Activated B cell treated with CpG ODN at 0.5 μM for 24 hours (primary cell): Measurements from ENCODE around the gene AMBRA1. TPM values are rescaled to one million over a fixed set of nuclear protein-coding genes. Genes with fewer than 3 reads are reported as not detected.

Experiments
- ATAC-seq: fragments of 200-7000 bp; cut with Tn5 transposase; one replicate; pipeline ENCODE4 v1.10.0; 2021; ENCODE audit warnings: low read depth, mild to moderate bottlenecking, moderate library complexity
- CTCF ChIA-PET: fragments of 350-600 bp; sonication (Branson Sonifier 250); formaldehyde crosslinking; loops from one replicate; lab custom pipeline; 2021; ENCODE audit warnings: antibody characterized with exemption; lab: Charles Lee
- POLR2A ChIA-PET: fragments of 350-600 bp; sonication (Branson Sonifier 250); formaldehyde crosslinking; loops from one replicate; lab custom pipeline; 2021; ENCODE audit warnings: antibody characterized with exemption; lab: Charles Lee
- DNase-seq: peaks from one replicate; pipeline ENCODE4 v3.0.0; 2022
- H3K27ac Mint-ChIP-seq: one replicate; pipeline ENCODE4 v1.8.0; 2020; ENCODE audit warnings: mixed read lengths
- H3K27me3 Mint-ChIP-seq: one replicate; pipeline ENCODE4 v1.8.0; 2021; ENCODE audit warnings: mixed read lengths
- H3K36me3 Mint-ChIP-seq: one replicate; pipeline ENCODE4 v1.8.0; 2021; ENCODE audit warnings: low read depth, mixed read lengths
- H3K4me1 Mint-ChIP-seq: one replicate; pipeline ENCODE4 v1.8.0; 2021; ENCODE audit warnings: mixed read lengths
- H3K4me3 Mint-ChIP-seq: one replicate; pipeline ENCODE4 v1.8.0; 2020; ENCODE audit warnings: mild to moderate bottlenecking, mixed read lengths
- H3K9me3 Mint-ChIP-seq: one replicate; pipeline ENCODE4 v1.8.0; 2020; ENCODE audit warnings: mixed read lengths
- CTCF ChIP-seq: fragments of 200-600 bp; IDR thresholded peaks from one replicate; pipeline ENCODE4 v1.8.0; 2022; ENCODE audit warnings: antibody characterized with exemption, mild to moderate bottlenecking
- intact Hi-C: fragments of 100-400 bp; cut with micrococcal nuclease; formaldehyde crosslinking; loops from one replicate; pipeline ENCODE4 v1.15.1; 2024
- total RNA-seq: library from RNA; stranded (reverse); gene quantifications from 2 replicates; pipeline ENCODE4 v1.2.3, GENCODE V29; 2022

AMBRA1 gene
- total RNA-seq, 1 donor from 2014 or later: 39.1 TPM

DNA sequence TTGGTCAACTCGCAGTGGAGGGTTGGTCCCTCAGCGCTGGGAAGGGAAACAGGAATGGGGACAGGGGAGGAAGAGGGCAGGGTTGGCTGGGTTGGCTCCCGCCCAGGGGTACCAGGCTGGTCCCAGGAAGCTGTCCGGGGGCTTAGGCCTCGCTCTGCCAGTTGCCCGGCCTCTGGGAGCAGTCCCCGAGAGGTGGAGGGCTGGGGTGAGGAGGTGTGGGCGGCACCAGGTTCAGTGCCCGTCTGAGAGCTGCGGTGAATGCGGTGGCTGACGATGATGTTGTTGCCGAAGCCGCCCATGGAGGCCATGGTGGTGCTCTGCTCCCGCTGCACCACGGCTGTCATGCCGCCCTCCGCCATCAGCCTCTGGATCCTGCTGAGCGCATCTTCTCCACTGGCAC, 196.3 kb downstream of the AMBRA1 start:
- ChIA-PET POLR2A (no interaction called here), CTCF (no interaction called here)
- intact Hi-C loops: no loop called here
- TF ChIP-seq CTCF: no peak
- no peak for ATAC-seq
- Mint-ChIP-seq H3K9me3 (no peaks in the 10 kb centered on the region), H3K4me1 (peaks cover 10% of the 10 kb centered on the region), H3K27ac (no peak overlapping the region), H3K27me3 (peaks cover 7% of the 10 kb centered on the region), H3K36me3 (peaks cover 41% of the 10 kb centered on the region), H3K4me3 (no peak overlapping the region)
- DNase-seq: no peak

GRCh38 chr11:46393759-46394158, 200.1 kb downstream of the AMBRA1 start:
- Mint-ChIP-seq H3K27ac (no peak overlapping the region), H3K9me3 (no peaks in the 10 kb centered on the region), H3K27me3 (peaks cover 15% of the 10 kb centered on the region), H3K4me1 (peaks cover 24% of the 10 kb centered on the region), H3K36me3 (peaks cover 19% of the 10 kb centered on the region), H3K4me3 (no peak overlapping the region)
- ATAC-seq (no peak), DNase-seq (no peak)
- ChIA-PET CTCF (interaction anchor here (1.5 kb wide), 1 partner anchor 96 kb away, joined by 4 read pairs; no protein-coding TSS in a partner anchor), POLR2A (no interaction called here)
- no peak for TF ChIP-seq CTCF
- intact Hi-C loops: loop anchor here (2.0 kb wide), 2 partner anchors 47 to 509 kb away; partner anchors contain the start of genes DGKZ and MAPK8IP1

- ATAC-seq (no peak), DNase-seq (no peak)
- peak overlapping the region; percentile 70 for H3K4me3 Mint-ChIP-seq
- ChIA-PET POLR2A (no interaction called here), CTCF (interaction anchor here (1.5 to 1.8 kb wide), 2 partner anchors 25 to 97 kb away, joined by 4 read pairs; no protein-coding TSS in a partner anchor)
- H3K27me3 Mint-ChIP-seq: peaks cover 21% of the 10 kb centered on the region
- TF ChIP-seq CTCF: no peak
- intact Hi-C loops: loop anchor here (2.0 kb wide), 2 partner anchors 46 to 508 kb away; partner anchors contain the start of genes DGKZ and MAPK8IP1
- no peak overlapping the region for H3K27ac Mint-ChIP-seq
- no peaks in the 10 kb centered on the region for H3K9me3 Mint-ChIP-seq
- H3K4me1 Mint-ChIP-seq: peaks cover 24% of the 10 kb centered on the region
- H3K36me3 Mint-ChIP-seq: peaks cover 17% of the 10 kb centered on the region
These were observed 200.6 kb downstream of the AMBRA1 start for GRCh38 chr11:46393231-46393616.

GRCh38 chr11:46392421-46393230, 201.2 kb downstream of the AMBRA1 start:
- peak; percentile 74 for DNase-seq
- no peak for TF ChIP-seq CTCF
- Mint-ChIP-seq H3K9me3 (no peaks in the 10 kb centered on the region), H3K4me3 (peak overlapping the region; percentile 70), H3K27ac (peak overlapping the region; percentile 35), H3K36me3 (peaks cover 12% of the 10 kb centered on the region), H3K27me3 (peaks cover 25% of the 10 kb centered on the region), H3K4me1 (peaks cover 24% of the 10 kb centered on the region)
- POLR2A ChIA-PET: no interaction called here
- peak; percentile 90 for ATAC-seq
- CTCF ChIA-PET: interaction anchor here (1.5 to 1.8 kb wide), 2 partner anchors 24 to 97 kb away, joined by 4 read pairs; no protein-coding TSS in a partner anchor
- intact Hi-C loops: loop anchor here (1.0 to 2.0 kb wide), 3 partner anchors 11 to 508 kb away; partner anchors contain the start of genes DGKZ, MAPK8IP1 and MDK
